ENCODE data around the gene TRIP12. TPM values are rescaled to one million over a fixed set of nuclear protein-coding genes. Genes with fewer than 3 reads are reported as not detected.
"Not testable (repeated sequence)": the region's sequence is repeated elsewhere in the genome, so short reads cannot be mapped to it uniquely, and the experiment has no call there.

The TRIP12 gene
- total and polyA plus RNA-seq, 4 donors: 106 to 233 (median 159) TPM

DNA sequence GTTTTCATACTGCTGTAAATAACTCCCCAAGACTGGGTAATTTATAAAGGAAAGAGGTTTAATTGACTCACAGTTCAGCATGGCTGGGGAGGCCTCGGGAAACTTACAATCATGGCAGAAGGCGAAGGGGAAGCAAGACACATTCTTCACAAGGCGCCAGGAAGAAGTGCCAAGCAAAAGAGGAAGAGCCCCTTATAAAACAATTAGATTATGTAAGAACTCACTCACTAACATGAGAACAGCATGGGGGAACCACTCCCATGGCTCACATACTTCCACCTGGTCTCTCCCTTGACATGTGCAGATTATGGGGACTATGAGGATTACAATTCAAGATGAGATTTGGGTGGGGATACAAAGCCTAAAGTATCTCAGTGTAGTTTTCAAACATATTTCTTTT is 198.6 kb downstream of the TRIP12 start:
- H3K9me3 ChIP-seq (ENCODE audit: control insufficient read depth, insufficient read depth, low read length); DNase-seq (ENCODE audit: low read depth in 4 of 6, low spot score in 6 of 6): not testable (repeated sequence)

DNA sequence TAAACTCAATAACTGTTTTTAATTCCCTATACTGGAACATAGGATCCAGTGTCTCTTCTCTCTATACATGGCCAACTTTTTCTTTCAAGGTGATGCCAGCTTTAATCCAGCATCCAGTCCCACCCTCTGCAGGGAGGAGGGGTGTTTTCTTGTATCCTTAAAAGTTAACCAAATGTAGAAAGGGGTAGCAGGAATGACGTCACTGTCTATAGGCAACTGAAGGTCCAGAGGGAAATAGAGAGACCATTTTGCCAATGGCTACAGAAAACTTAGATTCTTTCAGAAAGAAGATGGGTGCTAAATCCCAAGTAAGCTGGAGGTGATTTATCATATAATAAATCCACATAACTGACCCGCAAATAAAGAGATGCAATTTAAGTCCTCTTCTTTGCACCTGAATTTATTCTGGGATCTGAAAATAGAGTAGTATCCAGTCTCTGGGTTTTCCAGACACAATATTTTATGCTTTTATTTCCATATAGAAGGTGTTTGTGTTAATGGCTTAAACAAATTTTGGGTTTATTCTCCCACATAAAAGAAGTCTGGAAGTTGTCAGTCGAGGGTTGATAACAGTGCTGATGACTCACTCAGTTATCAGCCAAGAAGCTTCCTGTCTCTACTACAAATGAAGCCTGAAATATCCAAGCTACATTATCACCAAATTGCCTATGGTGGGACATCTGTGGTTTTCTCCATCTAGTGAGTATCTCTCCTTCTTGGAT is 201.7 kb downstream of the TRIP12 start:
- Histone ChIP-seq H3K27me3 (ENCODE audit: control insufficient read depth, insufficient read depth, low read length) (no peaks in the 10 kb centered on the region), H3K36me3 (ENCODE audit: control insufficient read depth, insufficient read depth, low read length) (no peaks in the 10 kb centered on the region), H3K9me3 (ENCODE audit: control insufficient read depth, insufficient read depth, low read length) (peaks cover 2% of the 10 kb centered on the region), H3K27ac (ENCODE audit: low read depth, low read length) (no peak overlapping the region), H3K4me3 (ENCODE audit: low read depth, low read length) (no peak overlapping the region), H3K4me1 (ENCODE audit: control insufficient read depth, insufficient read depth, low read length) (peaks cover 8% of the 10 kb centered on the region)
- 100% methylated on average over 1 of the region's 3 CpGs for WGBS (ENCODE audit: insufficient coverage)
- no peak for DNase-seq (ENCODE audit: low read depth in 4 of 6, low spot score in 6 of 6)

More for the DNA sequence above, 198.6 kb downstream of the TRIP12 start:
- WGBS (ENCODE audit: insufficient coverage): no CpG with 5 or more reads among the region's 3 CpGs
- H3K27ac ChIP-seq (ENCODE audit: low read depth, low read length); H3K4me3 ChIP-seq (ENCODE audit: low read depth, low read length); H3K36me3 ChIP-seq (ENCODE audit: control insufficient read depth, insufficient read depth, low read length); H3K4me1 ChIP-seq (ENCODE audit: control insufficient read depth, insufficient read depth, low read length); H3K27me3 ChIP-seq (ENCODE audit: control insufficient read depth, insufficient read depth, low read length): not testable (repeated sequence)

DNA sequence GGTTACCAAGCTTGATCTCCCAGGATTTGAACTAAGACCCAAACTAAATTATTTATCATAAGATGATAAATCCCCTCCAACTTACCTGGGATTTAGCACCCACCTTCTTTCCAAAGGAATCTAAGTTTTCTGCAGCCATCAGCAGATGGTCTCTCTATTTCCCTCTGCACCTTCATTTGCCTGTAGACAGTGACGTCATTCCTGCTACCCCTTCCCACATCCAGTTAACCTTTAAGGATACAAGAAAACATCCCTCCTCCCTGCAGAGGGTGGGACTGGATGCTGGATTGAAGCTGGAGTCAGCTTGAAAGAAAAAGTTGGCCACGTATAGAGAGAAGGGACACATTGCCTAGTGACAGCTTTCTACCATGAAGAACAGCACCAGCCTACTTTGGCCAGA is 203.8 kb downstream of the TRIP12 start:
- no peak overlapping the region for H3K4me3 ChIP-seq (ENCODE audit: low read depth, low read length)
- H3K4me1 ChIP-seq (ENCODE audit: control insufficient read depth, insufficient read depth, low read length): peaks cover 14% of the 10 kb centered on the region
- no peak overlapping the region for H3K27ac ChIP-seq (ENCODE audit: low read depth, low read length)
- peaks cover 4% of the 10 kb centered on the region for H3K27me3 ChIP-seq (ENCODE audit: control insufficient read depth, insufficient read depth, low read length)
- H3K9me3 ChIP-seq (ENCODE audit: control insufficient read depth, insufficient read depth, low read length): peaks cover 2% of the 10 kb centered on the region
- no peak for DNase-seq (ENCODE audit: low read depth in 4 of 6, low spot score in 6 of 6)
- no CpG with 5 or more reads among the region's 2 CpGs for WGBS (ENCODE audit: insufficient coverage)
- no peaks in the 10 kb centered on the region for H3K36me3 ChIP-seq (ENCODE audit: control insufficient read depth, insufficient read depth, low read length)

DNA sequence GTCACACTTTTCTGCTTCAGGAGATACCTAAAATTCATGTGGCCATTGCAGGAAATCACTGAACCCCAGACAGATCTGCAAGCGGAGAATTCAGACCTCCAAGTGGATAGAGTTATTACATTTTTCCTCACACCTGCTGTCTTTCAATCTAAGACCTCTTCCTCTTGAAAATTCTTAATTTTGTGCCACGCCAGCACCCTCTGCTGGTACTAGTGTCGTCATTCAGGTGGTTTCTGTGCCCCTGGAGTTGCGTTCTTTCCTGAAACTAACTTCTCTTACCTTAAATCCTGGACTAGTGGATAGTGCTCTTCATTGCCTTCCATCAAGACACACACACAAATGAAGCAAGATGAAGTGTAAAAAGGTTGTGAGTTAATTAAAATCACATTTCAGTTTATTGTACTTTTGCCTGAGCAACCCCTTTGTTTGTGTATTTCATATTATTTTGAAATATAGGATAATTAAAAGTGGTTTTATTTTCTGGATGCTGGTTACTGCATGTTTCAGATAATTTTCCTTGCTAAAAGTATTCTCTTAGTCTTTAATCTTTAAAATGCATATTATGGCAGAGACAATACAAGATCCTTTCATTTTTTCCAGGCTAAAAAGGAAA is 205.8 kb downstream of the TRIP12 start:
- H3K4me3 ChIP-seq (ENCODE audit: low read depth, low read length): no peak overlapping the region
- no peaks in the 10 kb centered on the region for H3K36me3 ChIP-seq (ENCODE audit: control insufficient read depth, insufficient read depth, low read length)
- peak overlapping the region; percentile 29 for H3K27ac ChIP-seq (ENCODE audit: low read depth, low read length)
- H3K27me3 ChIP-seq (ENCODE audit: control insufficient read depth, insufficient read depth, low read length): peaks cover 4% of the 10 kb centered on the region
- no peaks in the 10 kb centered on the region for H3K9me3 ChIP-seq (ENCODE audit: control insufficient read depth, insufficient read depth, low read length)
- 0% methylated on average over 2 of the region's 4 CpGs for WGBS (ENCODE audit: insufficient coverage)
- peak in 4 of 6 donors; percentile 71 to 97 (median 82) for DNase-seq (ENCODE audit: low read depth in 4 of 6, low spot score in 6 of 6)
- H3K4me1 ChIP-seq (ENCODE audit: control insufficient read depth, insufficient read depth, low read length): peaks cover 14% of the 10 kb centered on the region

DNA sequence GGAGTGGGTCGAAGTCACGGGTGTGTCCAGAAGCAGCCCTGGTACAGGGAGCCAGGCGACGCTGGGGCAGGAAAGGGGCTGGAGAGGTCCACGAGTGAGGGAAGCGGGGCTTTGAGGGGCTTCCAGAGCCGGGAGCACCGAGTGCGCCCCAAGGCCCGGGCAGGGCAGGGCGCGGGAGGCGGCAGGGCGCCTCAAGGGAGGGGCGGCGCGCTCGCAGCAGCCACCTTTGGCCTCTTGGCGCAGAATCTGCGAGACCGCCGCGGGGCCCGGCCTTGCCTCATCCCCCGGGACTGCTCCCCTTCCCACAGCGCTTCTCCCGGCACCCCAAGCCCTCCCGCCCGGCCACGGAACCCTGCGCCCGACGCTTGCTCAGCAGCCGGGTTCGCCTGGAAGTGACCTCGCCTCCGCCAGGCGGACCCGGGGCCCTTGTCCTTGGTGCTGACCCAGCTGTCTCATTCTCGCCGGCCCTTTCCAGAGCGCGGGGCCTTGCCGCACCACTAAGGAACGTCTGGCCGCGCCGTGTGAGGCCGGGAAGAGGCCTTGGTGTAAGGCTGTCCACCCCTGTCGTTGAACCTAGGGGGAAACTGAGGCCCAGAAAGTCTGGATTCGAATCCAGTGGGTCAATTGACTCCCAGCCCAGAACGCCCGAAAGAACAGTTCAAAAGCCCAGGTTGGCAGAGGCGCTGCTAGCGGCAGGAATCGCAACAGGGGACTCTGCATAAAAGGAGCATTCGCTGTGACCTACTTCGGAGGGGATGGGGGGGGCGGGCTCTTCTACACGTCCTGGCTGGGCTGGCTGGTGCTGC is 206.9 kb downstream of the TRIP12 start:
- under 1% methylated on average over 59 of the region's 60 CpGs for WGBS (ENCODE audit: insufficient coverage)
- peak overlapping the region; percentile 71 for H3K27ac ChIP-seq (ENCODE audit: low read depth, low read length)
- peak in 3 of 6 donors; percentile 40 to 75 (median 72) for DNase-seq (ENCODE audit: low read depth in 4 of 6, low spot score in 6 of 6)

DNA sequence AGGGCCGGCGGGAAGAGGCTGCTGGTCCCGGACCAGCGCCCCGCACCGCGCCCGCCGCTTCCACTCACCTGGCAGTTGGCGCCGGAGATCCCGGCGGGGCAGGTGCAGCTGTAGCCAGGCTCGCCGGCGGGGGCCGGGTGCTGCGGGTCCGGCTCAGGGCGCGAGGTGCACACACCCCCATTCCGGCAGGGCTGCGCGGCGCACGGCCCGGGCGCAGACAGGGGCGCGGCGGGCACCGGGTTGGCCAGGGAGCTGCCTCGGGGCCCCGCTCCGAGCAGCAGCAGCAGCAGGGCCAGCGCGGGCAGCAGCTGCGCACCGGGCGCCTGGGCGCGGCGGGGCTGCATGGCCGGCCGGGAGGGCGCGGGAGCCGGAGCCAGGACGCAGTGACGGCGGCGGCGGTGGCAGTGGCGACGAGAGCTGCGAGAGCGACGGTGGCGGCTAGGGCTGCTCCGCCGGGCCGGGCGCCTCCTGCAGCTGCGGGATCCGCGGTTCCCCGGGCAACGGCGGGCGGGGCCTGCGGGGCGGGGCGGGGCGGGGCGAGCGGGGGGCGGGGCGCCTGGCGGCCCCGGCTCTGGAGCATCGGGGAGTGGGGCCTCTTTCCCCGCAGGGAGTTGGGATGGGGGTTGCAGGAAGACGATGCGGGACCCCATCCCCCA is 207.6 kb downstream of the TRIP12 start, which contains the start of gene DNER:
TSS of gene DNER (minus strand) at position 476 of the 656 bp plus-strand sequence. CDS start at position 344, 132 bp downstream.
- no peaks in the 10 kb centered on the region for H3K9me3 ChIP-seq (ENCODE audit: control insufficient read depth, insufficient read depth, low read length)
- peak in 4 of 6 donors; percentile 44 to 90 (median 68) for DNase-seq (ENCODE audit: low read depth in 4 of 6, low spot score in 6 of 6)
- peak within 1 kb of the TSS; percentile 66 for H3K4me3 ChIP-seq (ENCODE audit: low read depth, low read length)
- H3K27me3 ChIP-seq (ENCODE audit: control insufficient read depth, insufficient read depth, low read length): peaks cover 4% of the 10 kb centered on the region
- under 1% methylated on average over 67 of the region's 84 CpGs for WGBS (ENCODE audit: insufficient coverage)
- peak within 1 kb of the TSS; percentile 78 for H3K27ac ChIP-seq (ENCODE audit: low read depth, low read length)
- H3K4me1 ChIP-seq (ENCODE audit: control insufficient read depth, insufficient read depth, low read length): peaks cover 14% of the 10 kb centered on the region
- H3K36me3 ChIP-seq (ENCODE audit: control insufficient read depth, insufficient read depth, low read length): no peaks in the 10 kb centered on the region

More for the DNA sequence above, 206.9 kb downstream of the TRIP12 start:
- H3K4me3 ChIP-seq (ENCODE audit: low read depth, low read length): peak overlapping the region; percentile 52
- no peaks in the 10 kb centered on the region for H3K36me3 ChIP-seq (ENCODE audit: control insufficient read depth, insufficient read depth, low read length)
- H3K27me3 ChIP-seq (ENCODE audit: control insufficient read depth, insufficient read depth, low read length): peaks cover 4% of the 10 kb centered on the region
- peaks cover 14% of the 10 kb centered on the region for H3K4me1 ChIP-seq (ENCODE audit: control insufficient read depth, insufficient read depth, low read length)
- H3K9me3 ChIP-seq (ENCODE audit: control insufficient read depth, insufficient read depth, low read length): no peaks in the 10 kb centered on the region

Small RNAs within 50 kb of the gene (small RNA-seq; reads per million reads assigned to genes)
- not detected for gene RNU6-613P (ENCODE audit: low replicate concordance)
- not detected for gene RNU6-964P (ENCODE audit: low replicate concordance)

Other genes starting within 250 kb of the TRIP12 start
- 100 to 1,000 TPM in 1 of 2 donors, 10 to 100 TPM in 1; 56.5 to 179 TPM for gene DNER, start 207.5 kb downstream of the TRIP12 start, total RNA-seq
- 100 to 1,000 TPM; 359 to 446 TPM for gene DNER, start 207.5 kb downstream of the TRIP12 start, polyA plus RNA-seq (ENCODE audit: insufficient read length in 2 of 2)
- gene FBXO36, start 494 bp upstream of the TRIP12 start, total RNA-seq: 10 to 100 TPM in 1 of 2 donors, 1 to 10 TPM in 1; 9.3 to 10.6 TPM
- gene FBXO36, start 494 bp upstream of the TRIP12 start, polyA plus RNA-seq (ENCODE audit: insufficient read length in 2 of 2): 1 to 10 TPM; 6.8 to 9.3 TPM
- 10 to 100 TPM; 26.7 to 45.9 TPM for gene SLC16A14, start 146.9 kb upstream of the TRIP12 start, total RNA-seq
- 10 to 100 TPM; 35.8 to 38.6 TPM for gene SLC16A14, start 146.9 kb upstream of the TRIP12 start, polyA plus RNA-seq (ENCODE audit: insufficient read length in 2 of 2)

Measured in spinal cord (tissue), 10 donors.